Neural crest cell (in vitro differentiated cells): ENCODE measurements around the gene ZNF565. TPM values are rescaled to one million over a fixed set of nuclear protein-coding genes. Genes with fewer than 3 reads are reported as not detected.

ENCODE experiments used
- DNase-seq: peaks from one replicate; pipeline ENCODE4 v3.0.0; 2021; ENCODE audit warnings: low read depth, mixed read lengths, low spot score
- H3K27ac Mint-ChIP-seq: one replicate; pipeline ENCODE4 v1.8.0; 2021; ENCODE audit warnings: mild to moderate bottlenecking, mixed read lengths; ENCODE audit not compliant: unreplicated experiment
- H3K27me3 Mint-ChIP-seq: 2 replicates; pipeline ENCODE4 v1.8.0; 2021; ENCODE audit warnings: low read depth, mild to moderate bottlenecking, mixed read lengths
- H3K36me3 Mint-ChIP-seq: 2 replicates; pipeline ENCODE4 v1.8.0; 2021; ENCODE audit warnings: low read depth, mild to moderate bottlenecking, mixed read lengths
- H3K4me1 Mint-ChIP-seq: 2 replicates; pipeline ENCODE4 v1.8.0; 2021; ENCODE audit warnings: mixed read lengths
- H3K4me3 Mint-ChIP-seq: one replicate; pipeline ENCODE4 v1.8.0; 2021; ENCODE audit warnings: mild to moderate bottlenecking, mixed read lengths
- H3K9me3 Mint-ChIP-seq: 2 replicates; pipeline ENCODE4 v1.8.0; 2021; ENCODE audit warnings: mixed read lengths
- CTCF ChIP-seq: fragments of 200-600 bp; sonication (generic); conservative IDR thresholded peaks from 2 replicates; pipeline ENCODE4 v1.5.0; 2021; ENCODE audit warnings: antibody characterized with exemption, mild to moderate bottlenecking
- total RNA-seq: library from RNA; stranded (reverse); gene quantifications from 2 replicates; pipeline ENCODE4 v1.2.1, GENCODE V29; 2021

ZNF565 gene
- total RNA-seq, 1 donor from 2014 or later: 5.6 TPM

GRCh38 chr19:36210497-36210896, 4.0 kb downstream of the ZNF565 start:
- no peaks in the 10 kb centered on the region for H3K4me1 Mint-ChIP-seq
- no peaks in the 10 kb centered on the region for H3K36me3 Mint-ChIP-seq
- TF ChIP-seq CTCF: no peak
- no peaks in the 10 kb centered on the region for H3K27me3 Mint-ChIP-seq
- H3K4me3 Mint-ChIP-seq: no peak overlapping the region
- H3K27ac Mint-ChIP-seq: no peak overlapping the region
- DNase-seq: no peak
- no peaks in the 10 kb centered on the region for H3K9me3 Mint-ChIP-seq

GRCh38 chr19:36209372-36209771, 5.1 kb downstream of the ZNF565 start:
- no peaks in the 10 kb centered on the region for H3K36me3 Mint-ChIP-seq
- TF ChIP-seq CTCF: no peak
- no peak overlapping the region for H3K27ac Mint-ChIP-seq
- H3K4me3 Mint-ChIP-seq: no peak overlapping the region
- H3K4me1 Mint-ChIP-seq: no peaks in the 10 kb centered on the region
- no peaks in the 10 kb centered on the region for H3K27me3 Mint-ChIP-seq
- H3K9me3 Mint-ChIP-seq: no peaks in the 10 kb centered on the region
- DNase-seq: no peak

GRCh38 chr19:36207605-36208252, 6.7 kb downstream of the ZNF565 start:
- no peak for TF ChIP-seq CTCF
- Mint-ChIP-seq H3K27me3 (no peaks in the 10 kb centered on the region), H3K4me1 (no peaks in the 10 kb centered on the region), H3K36me3 (peaks cover under 1% of the 10 kb centered on the region), H3K27ac (no peak overlapping the region), H3K9me3 (no peaks in the 10 kb centered on the region), H3K4me3 (peak overlapping the region; percentile 23)
- no peak for DNase-seq

- TF ChIP-seq CTCF: no peak
- H3K27me3 Mint-ChIP-seq: no peaks in the 10 kb centered on the region
- no peaks in the 10 kb centered on the region for H3K9me3 Mint-ChIP-seq
- H3K27ac Mint-ChIP-seq: no peak overlapping the region
- H3K4me3 Mint-ChIP-seq: no peak overlapping the region
- no peak for DNase-seq
- no peaks in the 10 kb centered on the region for H3K4me1 Mint-ChIP-seq
- peaks cover 3% of the 10 kb centered on the region for H3K36me3 Mint-ChIP-seq
These were observed 11.2 kb downstream of the ZNF565 start for GRCh38 chr19:36203293-36203692.

GRCh38 chr19:36201684-36202083, 12.8 kb downstream of the ZNF565 start:
- no peaks in the 10 kb centered on the region for H3K4me1 Mint-ChIP-seq
- TF ChIP-seq CTCF: no peak
- H3K4me3 Mint-ChIP-seq: no peak overlapping the region
- peaks cover 3% of the 10 kb centered on the region for H3K36me3 Mint-ChIP-seq
- H3K27ac Mint-ChIP-seq: no peak overlapping the region
- no peaks in the 10 kb centered on the region for H3K27me3 Mint-ChIP-seq
- DNase-seq: no peak
- no peaks in the 10 kb centered on the region for H3K9me3 Mint-ChIP-seq
